Myocyte (in vitro differentiated cells): ENCODE data around the gene MVB12B. TPM values are rescaled to one million over a fixed set of nuclear protein-coding genes. Genes with fewer than 3 reads are reported as not detected.

ENCODE experiments used
- DNase-seq: peaks from one replicate; pipeline ENCODE4 v3.0.0-alpha.2; 2012; ENCODE audit warnings: low read depth
- total RNA-seq: library from RNA; depleted of rRNA; stranded (reverse); fragments of >200 nt; gene quantifications from 2 replicates; pipeline ENCODE4 v1.2.3, GENCODE V29; 2014

The MVB12B gene
- total RNA-seq, 1 donor from 2014 or later, result 4.3 TPM

DNA sequence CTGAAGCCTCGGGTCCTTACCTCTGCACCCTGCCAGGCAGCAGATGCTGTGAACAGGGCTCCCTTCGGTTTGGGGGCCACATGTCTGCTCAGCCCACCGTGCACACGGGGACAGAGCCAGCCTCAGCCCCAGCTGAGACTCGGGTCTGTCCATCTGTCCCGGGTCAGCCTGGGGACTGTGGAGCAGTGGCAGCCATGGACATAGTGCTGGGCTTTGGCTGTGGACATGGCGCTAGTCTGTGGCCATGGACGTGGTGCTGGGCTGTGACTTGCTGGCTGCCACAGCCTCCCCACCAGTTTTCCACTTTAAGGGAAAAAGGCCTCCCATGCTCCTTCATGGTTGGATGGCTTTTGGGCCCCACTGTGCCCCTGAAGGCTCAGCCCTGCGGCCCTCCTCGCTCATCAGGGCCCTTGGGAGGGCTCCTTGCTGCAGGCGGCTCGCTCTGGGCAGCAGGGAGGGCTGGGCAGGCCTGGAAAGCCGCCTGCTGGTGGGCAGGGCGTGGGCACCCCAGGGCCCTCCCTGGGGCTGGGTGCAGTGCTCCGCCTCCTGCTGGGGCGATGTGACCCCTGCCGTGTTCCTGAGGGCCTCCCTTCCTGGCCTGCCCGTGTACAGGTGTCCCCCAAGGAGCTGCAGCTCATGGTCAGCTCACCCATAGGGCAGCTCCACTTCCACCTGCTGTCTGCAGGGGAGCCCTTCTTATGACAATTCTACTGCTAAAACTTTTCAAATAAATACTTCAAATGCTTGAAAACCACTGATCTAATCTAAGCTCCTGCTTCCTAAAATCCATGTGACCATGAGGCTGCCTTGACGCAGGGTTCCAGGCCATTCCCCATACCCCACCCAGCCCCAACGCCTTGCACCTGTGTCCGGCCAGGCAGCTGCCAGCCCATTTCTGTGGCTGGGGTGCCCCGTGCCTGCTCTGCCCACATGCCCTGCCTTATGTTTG is 175.0 kb downstream of the MVB12B start:
- peak; percentile 88 for DNase-seq

DNA sequence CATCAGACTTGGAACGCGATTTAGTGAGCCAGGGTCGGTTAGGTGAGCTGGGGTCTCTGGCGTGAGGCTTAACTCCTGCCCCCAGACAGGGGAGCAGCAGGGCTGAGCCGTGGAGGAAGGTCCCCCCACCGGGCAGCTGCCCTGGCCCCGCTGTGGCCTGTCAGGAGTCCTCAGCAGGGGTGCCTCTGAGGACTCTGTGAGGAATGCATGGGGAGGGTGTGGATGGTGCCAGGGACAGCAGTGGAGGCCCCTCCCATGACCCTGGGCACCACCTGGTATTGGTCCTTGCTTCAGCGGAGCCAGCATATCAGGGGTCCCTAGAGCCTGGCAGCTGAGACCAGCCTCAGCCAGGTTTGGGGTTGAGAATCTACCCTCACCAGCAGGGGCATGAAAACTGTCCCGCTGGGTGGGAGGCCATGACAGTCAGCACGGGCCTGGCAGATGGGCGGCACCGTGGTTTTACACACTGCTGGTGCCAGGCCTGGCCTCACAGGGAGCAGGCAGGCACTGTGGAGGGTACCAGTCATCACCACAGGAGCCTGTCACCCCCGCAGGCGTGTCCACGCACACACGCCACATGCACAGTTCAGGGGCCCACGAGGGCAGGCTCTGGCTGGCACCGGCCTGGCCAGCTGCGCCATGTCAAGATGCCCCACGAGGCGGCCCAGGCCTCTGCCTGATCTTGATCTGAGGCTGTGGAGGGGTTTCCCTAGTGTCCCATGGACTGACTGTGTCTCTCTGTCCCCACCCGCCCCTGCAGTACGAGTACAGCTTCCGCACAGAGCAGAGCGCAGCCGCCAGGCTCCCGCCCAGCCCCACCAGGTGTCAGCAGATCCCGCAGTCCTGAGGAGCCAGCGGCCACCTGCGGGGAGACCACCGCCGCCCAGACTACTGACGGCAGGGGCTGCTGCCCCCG is 176.0 kb downstream of the MVB12B start:
- peak; percentile 89 for DNase-seq

DNA sequence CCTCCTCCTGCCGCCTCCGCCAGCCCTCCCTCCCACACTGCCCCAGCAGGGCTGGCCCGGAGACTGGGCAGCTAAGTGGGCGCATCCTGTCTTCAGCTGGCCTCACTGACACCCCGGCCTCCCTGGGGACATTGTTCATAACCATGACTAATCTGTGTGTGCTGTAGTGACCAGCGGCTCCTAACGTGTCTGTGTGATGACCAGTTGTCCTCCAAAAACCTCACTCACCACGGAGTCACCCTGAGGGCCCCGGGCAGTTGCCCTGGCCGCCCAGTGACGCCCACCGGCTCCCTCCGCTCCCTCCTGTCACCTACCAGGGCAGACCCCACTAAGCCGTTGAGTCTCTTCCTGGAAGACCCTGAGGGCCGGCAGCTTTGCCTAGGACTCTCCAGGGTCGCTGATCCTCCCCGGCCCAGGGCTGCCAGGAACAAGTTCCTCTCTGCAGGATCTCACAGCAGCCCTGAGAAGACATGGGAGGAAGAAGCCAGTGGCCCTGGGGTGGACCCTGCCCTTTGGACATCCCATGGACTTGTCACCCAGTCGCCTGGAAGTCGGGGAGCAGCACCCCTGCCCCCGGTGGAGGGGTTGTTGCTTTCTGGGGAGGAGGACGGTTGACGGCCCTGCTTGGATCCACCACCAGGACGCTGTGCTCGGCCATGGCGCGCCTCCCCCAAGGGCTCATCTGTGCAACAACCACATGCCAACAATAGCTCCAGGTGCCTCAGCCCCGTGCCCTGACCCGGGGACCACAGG is 176.9 kb downstream of the MVB12B start:
- peak; percentile 97 for DNase-seq

DNA sequence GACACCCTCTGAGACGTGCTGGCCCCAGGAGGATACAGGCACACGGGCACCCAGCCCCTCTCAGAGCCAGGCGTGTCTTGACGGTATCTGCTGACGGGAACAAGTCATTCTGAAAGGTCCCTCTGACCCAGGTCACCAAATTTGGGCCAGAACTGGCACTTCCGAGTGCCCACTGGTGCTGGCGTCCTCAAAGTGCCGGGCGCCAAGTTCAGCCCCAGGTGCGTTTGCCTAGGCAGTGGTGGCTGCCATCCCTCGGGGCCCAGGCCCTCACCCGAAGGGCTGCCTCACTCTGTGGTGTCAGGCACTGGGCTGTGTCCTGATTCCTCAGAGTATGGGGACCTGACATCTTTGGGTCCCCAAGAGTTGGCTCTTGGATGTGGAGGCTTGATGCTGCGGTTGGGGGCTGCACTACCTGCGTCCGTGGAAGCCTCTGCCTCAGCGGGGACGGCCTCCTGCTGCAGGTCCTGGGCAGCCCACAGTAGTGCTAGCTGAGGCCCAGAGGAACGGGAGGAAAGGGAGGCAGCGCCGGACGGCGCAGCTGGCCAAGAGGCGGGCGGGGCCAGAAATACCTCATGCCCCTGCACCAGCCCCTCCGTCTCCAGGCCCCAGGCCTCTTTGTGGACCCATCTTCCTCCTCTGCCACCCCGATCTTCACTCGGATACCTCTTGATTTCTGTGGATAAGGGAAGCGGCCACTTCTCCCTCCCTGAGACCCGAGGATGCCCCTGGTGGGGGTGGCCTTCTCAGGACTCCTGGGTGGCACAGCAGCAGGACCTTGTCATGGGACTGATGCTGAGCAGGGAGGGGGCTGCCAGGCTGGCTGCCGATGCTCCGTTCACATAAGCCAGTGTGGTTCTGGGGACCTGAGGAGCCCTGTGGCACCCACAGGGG is 177.7 kb downstream of the MVB12B start:
- DNase-seq, result no peak

DNA sequence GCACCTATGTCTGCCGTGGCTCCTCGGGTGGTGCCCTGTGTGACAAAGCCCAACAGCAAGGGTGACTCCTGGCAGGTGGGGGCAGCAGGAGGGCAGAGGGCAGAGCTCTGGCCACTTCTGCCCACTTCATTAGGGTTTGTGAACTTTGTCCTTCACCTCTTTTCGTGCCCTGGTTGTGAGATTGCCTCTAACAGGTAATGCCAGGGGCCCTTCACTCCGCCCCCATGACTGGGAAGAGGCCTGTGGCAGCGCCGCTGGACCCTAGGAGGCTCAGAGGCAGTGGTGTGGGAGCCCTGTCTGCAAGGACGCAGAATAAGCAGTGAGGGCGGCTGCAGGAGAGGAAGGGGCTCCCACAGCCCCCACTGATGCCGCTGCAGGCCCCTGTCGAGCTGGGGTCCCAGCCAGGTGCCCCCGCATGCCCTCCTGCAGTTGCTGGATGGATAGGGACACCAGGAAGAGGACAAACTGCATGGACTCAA is 178.4 kb downstream of the MVB12B start:
- DNase-seq, result no peak

DNA sequence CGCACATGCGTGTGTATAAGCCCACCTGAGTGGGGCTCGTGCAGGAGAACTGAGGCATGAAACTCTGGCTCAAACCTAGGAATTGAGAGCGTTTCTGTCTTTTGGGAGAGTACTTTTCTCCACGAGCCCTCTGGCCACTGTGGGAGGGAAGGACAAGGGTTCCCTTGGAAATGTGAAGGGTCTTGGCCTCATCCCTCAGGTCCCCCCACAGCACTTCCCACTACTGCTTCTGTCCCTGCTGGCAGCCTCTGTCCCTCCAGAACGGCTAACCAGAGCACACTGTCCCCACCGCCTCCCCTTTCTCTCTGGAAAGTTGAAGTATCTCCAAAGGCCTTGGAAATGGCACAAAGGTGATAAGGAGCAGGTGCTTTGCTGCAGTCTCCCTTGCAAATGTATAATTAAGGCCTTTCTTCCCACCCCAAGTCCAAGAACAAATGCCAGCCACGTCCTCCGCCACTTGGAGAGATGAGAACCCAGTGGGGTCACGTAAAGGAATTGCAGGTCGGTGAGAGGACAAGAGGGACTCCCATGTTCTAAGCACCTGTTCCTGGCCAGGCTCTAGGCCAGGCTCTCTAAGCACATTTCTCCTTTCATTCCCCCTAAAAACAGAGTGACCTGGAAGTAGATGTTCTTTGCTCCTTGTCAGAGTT is 179.2 kb downstream of the MVB12B start:
- no peak for DNase-seq

DNA sequence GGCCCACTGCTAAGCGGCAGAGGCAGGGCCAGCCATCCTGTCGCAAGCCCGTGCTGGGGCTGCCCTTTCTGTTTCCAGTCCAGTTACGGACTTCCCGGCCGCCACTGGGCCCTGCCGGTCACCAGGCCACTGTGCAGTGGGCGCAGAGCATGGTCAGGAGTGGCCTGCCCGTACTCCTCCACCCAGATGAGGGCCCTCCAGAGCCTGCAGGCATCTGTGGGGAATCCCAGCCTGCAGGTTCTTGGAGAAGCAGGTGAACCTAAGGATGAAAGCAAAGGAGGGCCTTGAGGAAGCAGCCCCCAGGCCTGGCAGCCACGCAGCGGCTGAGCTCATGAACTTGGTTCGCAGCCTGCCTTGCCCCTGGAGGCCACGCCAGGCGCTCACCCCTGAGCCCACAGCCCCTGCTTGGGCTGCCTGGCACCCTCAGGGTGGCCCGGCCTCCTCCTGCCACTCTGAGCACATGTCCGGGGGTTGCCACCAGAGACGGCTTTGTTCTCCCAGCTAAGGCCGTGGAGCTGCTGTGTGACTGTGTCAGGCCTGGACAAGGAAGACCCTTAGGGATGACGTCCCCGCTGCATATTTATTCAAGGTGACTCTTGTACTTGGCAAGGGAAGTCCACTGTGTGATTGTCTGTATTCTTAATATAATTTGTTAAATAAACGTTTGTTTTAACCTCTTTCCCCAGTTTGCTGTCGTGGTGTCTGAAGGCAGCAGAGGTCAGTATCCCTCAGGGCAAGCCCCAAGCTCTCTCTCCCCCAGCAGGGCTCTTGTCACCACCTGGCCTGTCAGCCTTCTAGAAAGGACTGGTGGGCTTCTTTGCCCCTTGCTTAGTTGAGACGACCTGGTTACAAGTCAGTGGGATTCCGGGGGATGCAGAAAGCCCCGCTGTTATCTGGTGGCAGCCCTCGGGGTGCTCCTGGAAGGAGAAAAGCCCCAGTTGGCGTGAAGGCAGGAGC is 180.0 kb downstream of the MVB12B start:
- no peak for DNase-seq

DNA sequence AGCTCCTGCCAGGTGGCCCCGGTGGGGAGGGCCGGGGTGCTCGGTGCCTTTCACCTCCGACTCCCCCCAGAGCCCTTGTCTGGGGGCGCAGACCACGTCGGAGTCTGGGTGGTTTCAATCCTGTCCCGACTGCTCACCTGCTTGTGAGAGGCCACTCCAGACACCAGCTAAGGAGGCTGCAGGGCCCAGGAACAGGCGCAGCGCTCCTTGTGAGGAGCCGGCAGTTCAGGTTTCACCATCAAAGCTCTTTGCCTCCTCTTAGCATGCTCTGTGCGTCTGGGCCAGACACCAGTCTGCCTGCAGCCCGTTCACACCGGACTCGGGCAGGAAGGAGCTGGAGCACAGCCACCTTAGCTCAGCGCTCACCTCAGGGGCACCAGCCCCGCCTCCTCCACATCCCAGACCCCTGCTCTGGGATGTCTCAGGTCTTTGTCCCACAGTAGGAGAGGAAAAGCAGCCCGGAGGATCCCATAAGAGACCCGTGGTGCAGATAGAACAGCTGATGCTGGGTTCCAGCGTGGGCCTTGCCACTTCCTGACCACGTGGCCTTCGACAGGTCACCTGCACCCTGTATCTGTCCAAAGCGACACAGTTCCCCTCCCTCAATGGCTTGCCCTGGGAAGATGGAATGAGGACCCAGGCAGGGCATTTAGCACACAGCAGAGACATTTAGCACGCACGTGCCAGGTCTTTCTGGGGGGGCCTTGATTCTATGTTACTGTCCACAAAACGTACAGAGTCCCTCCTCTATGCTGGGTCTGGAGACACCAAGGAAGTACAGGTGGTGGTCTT is 180.9 kb downstream of the MVB12B start:
- DNase-seq, result no peak

DNA sequence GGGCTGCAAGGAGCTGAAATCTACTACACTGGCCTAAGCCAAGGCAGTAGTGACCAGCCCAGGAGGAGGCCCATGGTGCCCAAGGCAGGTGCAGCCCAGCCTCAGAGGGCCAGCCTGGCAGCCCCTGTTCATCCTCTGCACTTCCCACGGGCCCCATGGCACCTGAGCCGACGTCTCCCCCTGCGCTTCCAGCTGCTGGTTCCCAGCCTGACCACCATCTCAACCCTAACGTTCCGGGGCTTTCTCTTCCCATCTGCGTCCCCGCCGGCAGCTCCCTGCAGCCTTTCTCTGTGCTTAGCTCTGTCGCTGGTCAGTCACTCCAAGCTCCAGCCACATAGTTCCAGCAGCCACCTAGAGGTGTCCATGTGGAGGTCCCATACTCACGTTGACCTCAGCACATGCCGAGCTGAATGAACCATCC is 181.6 kb downstream of the MVB12B start:
- DNase-seq, result no peak

DNA sequence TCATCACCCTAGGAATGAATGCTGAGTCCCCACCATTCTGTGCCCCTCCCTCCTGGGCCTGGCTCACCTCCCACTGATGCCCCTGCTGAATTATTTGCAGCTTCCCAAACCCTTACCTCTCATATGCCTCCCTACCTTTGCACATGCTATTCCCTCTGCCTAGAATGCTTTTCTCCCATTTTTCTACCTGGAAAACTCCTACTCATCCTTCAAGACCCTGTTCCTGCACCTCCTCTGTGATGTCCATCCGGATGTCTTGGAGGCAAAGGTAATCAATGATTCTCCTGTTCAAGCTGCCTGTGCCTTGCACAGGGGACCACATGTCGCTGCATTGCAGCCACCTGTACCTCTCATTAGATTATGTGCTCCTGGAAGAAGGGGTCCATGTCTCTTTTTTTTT is 182.3 kb downstream of the MVB12B start:
- DNase-seq, result no peak

DNA sequence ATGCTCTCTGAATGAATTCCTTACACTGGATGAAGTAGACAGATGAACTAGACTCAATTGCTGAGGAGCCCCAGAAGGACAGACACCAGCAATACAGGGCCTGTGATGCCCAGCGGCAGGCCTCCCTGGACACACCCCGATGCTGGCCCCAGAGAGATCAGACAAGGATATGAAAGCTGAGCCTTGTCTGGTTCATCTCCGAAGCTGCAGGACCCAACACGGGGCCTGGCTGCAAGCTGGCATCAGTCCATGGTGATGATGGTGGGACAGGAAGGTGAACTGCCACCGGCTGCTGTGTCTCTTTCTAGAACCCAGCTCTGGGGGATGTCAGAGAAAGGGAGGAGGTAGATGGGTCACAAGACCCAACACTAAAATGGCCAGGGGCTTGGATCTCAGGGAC is 183.1 kb downstream of the MVB12B start:
- no peak for DNase-seq

DNA sequence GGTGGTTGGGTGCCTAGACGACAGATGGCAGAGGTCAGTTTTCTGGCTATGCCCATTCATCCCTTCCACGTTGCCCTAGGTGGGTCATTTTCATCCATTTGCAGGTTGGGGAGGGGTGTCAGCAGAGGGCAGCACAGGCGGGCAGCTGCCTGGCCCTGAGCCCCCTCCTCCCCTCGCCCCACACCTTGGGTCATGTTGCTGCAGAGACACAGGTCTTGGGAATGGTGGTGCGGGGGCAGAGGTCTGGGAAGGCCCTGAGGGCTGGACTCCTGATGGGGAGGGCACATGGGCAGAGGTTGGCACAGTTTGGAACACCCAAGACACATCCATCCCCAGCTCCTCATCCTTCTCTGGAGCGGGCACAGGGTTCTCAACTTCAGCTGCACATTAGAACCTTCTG is 183.9 kb downstream of the MVB12B start:
- no peak for DNase-seq

DNA sequence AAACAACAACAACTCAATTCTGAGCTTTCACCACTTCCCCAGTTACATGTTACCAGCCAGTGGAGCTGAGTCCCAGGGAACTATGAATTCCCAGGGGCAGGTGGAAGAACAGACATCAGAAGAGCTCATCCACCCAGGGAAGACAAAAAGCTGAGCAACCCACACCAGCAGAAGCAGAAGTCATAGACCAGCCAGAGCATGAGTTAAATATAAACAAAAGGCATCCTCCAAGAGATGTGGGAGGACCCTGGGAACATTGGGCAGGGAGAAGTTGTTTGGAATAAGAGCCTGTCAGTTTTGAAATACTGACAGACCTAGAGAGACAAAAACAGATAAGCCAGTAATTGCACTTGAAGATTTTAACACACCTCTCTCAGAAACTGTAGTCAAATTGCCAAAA is 184.8 kb downstream of the MVB12B start:
- no peak for DNase-seq

DNA sequence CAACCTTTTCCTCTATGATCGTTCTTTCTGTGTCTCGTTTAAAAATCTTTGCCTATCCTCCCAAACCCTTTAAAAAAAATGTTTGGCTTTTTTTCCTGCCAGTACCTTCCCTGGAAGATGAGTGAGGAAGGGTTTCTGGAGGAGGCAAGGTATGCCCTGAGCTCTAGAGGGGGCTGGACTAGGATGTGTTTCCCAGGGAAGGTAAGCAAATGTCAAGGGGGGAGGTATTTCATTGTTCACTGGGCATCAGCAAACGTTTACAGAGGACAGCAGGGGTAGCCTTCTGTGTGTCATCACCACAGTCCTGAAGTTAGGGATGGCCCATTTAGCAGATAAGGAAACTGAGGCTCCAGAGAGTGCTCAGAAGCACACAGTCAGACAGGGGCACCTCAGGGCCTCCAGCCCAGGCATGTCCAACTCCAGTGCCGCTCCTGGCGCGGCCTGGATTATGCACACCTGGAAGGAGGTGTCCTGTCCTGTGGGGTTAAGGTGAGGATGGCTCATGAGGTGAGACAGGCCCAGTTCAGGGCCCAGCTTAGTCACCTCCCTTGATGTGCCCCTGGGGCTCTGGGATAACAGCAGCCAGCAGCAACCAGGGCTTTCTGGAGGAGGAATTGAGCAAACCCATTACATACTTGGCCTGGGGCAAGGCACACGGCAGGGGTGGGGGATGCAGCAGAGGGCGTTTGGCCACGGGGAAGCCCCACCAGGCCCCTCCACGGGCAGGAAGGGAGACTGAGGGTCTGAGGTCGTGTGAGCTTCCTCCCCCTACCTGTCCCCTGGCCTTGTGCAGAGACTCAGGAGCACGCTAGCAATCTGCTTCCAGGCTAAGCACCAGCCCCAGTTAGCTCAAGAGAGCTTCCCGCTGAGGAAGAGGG is 186.8 kb downstream of the MVB12B start:
- DNase-seq, result no peak

DNA sequence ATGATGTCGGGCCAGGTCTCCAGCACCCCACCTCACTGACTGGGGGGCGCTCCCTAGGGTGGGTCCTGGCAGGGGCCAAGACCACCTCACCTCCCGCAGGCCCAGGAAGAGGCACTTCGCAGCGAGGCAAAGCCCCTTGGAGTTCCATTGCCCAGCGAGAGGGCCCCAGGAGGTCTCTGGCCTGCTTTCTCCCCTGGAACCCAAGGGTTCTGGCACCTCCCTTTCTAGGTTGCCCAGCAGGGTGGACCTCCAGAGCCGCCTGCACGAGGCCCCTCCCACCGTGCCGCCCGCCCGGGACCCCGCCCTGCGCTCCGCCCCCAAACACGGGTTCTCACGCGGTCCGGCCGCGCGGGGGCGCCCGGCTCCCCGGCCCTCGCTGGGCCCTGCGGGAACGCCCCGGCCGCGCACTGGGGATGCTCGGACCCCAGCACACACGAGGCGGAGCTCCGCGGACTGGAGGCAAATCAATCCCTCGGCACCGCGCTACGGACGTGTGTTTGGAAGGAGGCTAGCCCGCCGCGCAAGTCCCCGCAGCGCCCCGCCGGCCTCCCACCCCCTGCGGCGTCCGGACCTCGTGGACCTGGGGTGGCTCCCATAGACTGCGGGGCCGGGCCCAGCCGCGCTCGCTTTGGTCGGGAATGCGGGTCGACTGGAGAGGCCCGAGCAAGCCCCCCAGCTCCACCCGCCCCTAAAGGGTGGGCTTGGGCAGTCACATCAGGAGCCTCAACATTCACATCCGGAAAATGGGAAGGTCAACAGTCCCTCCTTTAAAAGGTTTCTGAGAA is 187.6 kb downstream of the MVB12B start:
- DNase-seq, result no peak
